ENCODE measurements around the gene FBXL5.
A peak's percentile ranks its signal among the peaks of the same experiment; 100 is the strongest.

FBXL5 gene

GRCh38 chr4:15690020-15690809 lies 35.1 kb upstream of the FBXL5 start:
- Histone ChIP-seq H3K9me3 (ENCODE audit: control insufficient read depth, insufficient read depth, low read depth, low read length) (no peaks in the 10 kb centered on the region), H3K36me3 (ENCODE audit: control insufficient read depth in 2 of 2, insufficient read depth in 1 of 2, low read length in 2 of 2) (peaks cover 3 to 38% of the 10 kb centered on the region in 2 experiments), H3K27ac (ENCODE audit: extremely low read depth, low read depth, low read length) (no peak overlapping the region), H3K4me3 (ENCODE audit: low read depth, low read length) (no peak overlapping the region), H3K4me1 (ENCODE audit: control insufficient read depth, insufficient read depth, low read length) (no peaks in the 10 kb centered on the region)
- CTCF ChIA-PET = interaction anchor here (0.6 to 1.2 kb wide), 3 partner anchors 20 to 39 kb away, joined by 3 to 4 read pairs (median 3); no protein-coding TSS in a partner anchor
- TF ChIP-seq PRDM1 (tag by site-specific recombination; IDR thresholded peaks at IDR 0.05) (0 out of 2 replicates have a peak, but pooled peaks have one; percentile 16), ZNF629 (tag by site-specific recombination; IDR thresholded peaks at IDR 0.05) (peak; percentile 59), ZNF366 (tag by site-specific recombination; conservative IDR thresholded peaks at IDR 0.05) (0 out of 2 replicates have a peak, but pooled peaks have one; percentile 19), GLIS1 (tag by site-specific recombination; IDR thresholded peaks at IDR 0.05) (peak; percentile 73), ZNF548 (tag by site-specific recombination; IDR thresholded peaks at IDR 0.05) (no peak)
- POLR2A ChIA-PET = interaction anchor here (1.0 kb wide), 1 partner anchor 9 kb away, joined by 6 read pairs; the partner anchor contains the start of gene FAM200B

- no peak overlapping the region for H3K27ac ChIP-seq (ENCODE audit: extremely low read depth, low read depth, low read length)
- CTCF ChIA-PET = interaction anchor here (0.6 kb wide), 1 partner anchor 227 kb away, joined by 3 read pairs; no protein-coding TSS in a partner anchor
- H3K4me1 ChIP-seq (ENCODE audit: control insufficient read depth, insufficient read depth, low read length) = no peaks in the 10 kb centered on the region
- TF ChIP-seq ZNF623 (tag by site-specific recombination; IDR thresholded peaks at IDR 0.05) (no peak), ZNF211 (tag by site-specific recombination; IDR thresholded peaks at IDR 0.05; ENCODE audit: low read depth) (no peak), ZFP41 (tag by site-specific recombination; IDR thresholded peaks at IDR 0.05; ENCODE audit: borderline replicate concordance) (no peak), ZBTB17 (tag by site-specific recombination; IDR thresholded peaks at IDR 0.05) (no peak), ZNF664 (tag by site-specific recombination; IDR thresholded peaks at IDR 0.05) (no peak), ZNF658 (tag by site-specific recombination; IDR thresholded peaks at IDR 0.05) (no peak), ZBTB48 (tag by site-specific recombination; IDR thresholded peaks at IDR 0.05) (no peak), YY2 (tag by site-specific recombination; IDR thresholded peaks at IDR 0.05) (no peak), FEZF1 (tag by site-specific recombination; IDR thresholded peaks at IDR 0.05) (no peak), ZNF114 (tag by site-specific recombination; IDR thresholded peaks at IDR 0.05) (no peak), EGR2 (tag by site-specific recombination; IDR thresholded peaks at IDR 0.05; ENCODE audit: low read depth) (no peak), ZNF404 (tag by site-specific recombination; IDR thresholded peaks at IDR 0.05) (no peak), KLF8 (tag by site-specific recombination; IDR thresholded peaks at IDR 0.05) (no peak)
- POLR2A ChIA-PET = no interaction called here
- H3K36me3 ChIP-seq (ENCODE audit: control insufficient read depth in 2 of 2, insufficient read depth in 1 of 2, low read length in 2 of 2) = peaks cover 3 to 45% of the 10 kb centered on the region in 2 experiments
- no peaks in the 10 kb centered on the region for H3K9me3 ChIP-seq (ENCODE audit: control insufficient read depth, insufficient read depth, low read depth, low read length)
- no peak overlapping the region for H3K4me3 ChIP-seq (ENCODE audit: low read depth, low read length)
Measured at GRCh38 chr4:15689540-15689939, 34.4 kb upstream of the FBXL5 start.

GRCh38 chr4:15688051-15688450 lies 32.9 kb upstream of the FBXL5 start:
- Histone ChIP-seq H3K9me3 (ENCODE audit: control insufficient read depth, insufficient read depth, low read depth, low read length) (no peaks in the 10 kb centered on the region), H3K36me3 (ENCODE audit: control insufficient read depth in 2 of 2, insufficient read depth in 1 of 2, low read length in 2 of 2) (peaks cover 3 to 52% of the 10 kb centered on the region in 2 experiments), H3K4me1 (ENCODE audit: control insufficient read depth, insufficient read depth, low read length) (no peaks in the 10 kb centered on the region), H3K27ac (ENCODE audit: extremely low read depth, low read depth, low read length) (no peak overlapping the region), H3K4me3 (ENCODE audit: low read depth, low read length) (no peak overlapping the region)
- CTCF ChIA-PET = interaction anchor here (0.6 to 1.3 kb wide), 2 partner anchors 37 to 209 kb away, joined by 3 to 4 read pairs; no protein-coding TSS in a partner anchor
- POLR2A ChIA-PET = no interaction called here
- TF ChIP-seq ZBTB1 (tag by site-specific recombination; IDR thresholded peaks at IDR 0.05) (no peak), ZBTB44 (tag by site-specific recombination; IDR thresholded peaks at IDR 0.05) (no peak), MYNN (tag by site-specific recombination; IDR thresholded peaks at IDR 0.05; ENCODE audit: borderline replicate concordance) (no peak), ZNF280D (tag by site-specific recombination; IDR thresholded peaks at IDR 0.05) (no peak), ZNF146 (tag by site-specific recombination; IDR thresholded peaks at IDR 0.05) (no peak), REPIN1 (tag by site-specific recombination; IDR thresholded peaks at IDR 0.05; ENCODE audit: low read depth) (no peak), ZNF10 (tag by site-specific recombination; IDR thresholded peaks at IDR 0.05) (no peak), KLF16 (tag by site-specific recombination; IDR thresholded peaks at IDR 0.05) (no peak)
